HepG2 (cell line): ENCODE results near the gene COX4I2. TPM values are rescaled to one million over a fixed set of nuclear protein-coding genes. Genes with fewer than 3 reads are reported as not detected.

Source experiments
- CBX5 ChIP-seq: sonication (generic); formaldehyde crosslinking; IDR thresholded peaks from 2 replicates; pipeline ENCODE4 v1.4.0; 2020; ENCODE audit warnings: missing genetic modification reagents, borderline replicate concordance
- FOXM1 ChIP-seq: sonication (generic); formaldehyde crosslinking; IDR thresholded peaks from 2 replicates; pipeline ENCODE4 v1.5.0; 2020; ENCODE audit warnings: missing genetic modification reagents
- GLMP ChIP-seq: sonication (generic); formaldehyde crosslinking; IDR thresholded peaks from 2 replicates; pipeline ENCODE4 v1.9.0; 2021; ENCODE audit warnings: missing genetic modification reagents, mild to moderate bottlenecking, borderline replicate concordance
- HDAC1 ChIP-seq: sonication (generic); formaldehyde crosslinking; IDR thresholded peaks from 2 replicates; pipeline ENCODE4 v1.5.1; 2020; ENCODE audit warnings: mild to moderate bottlenecking, missing genetic modification reagents
- KDM5B ChIP-seq: sonication (generic); formaldehyde crosslinking; IDR thresholded peaks from 2 replicates; pipeline ENCODE4 v1.4.0; 2020; ENCODE audit warnings: missing genetic modification reagents, mild to moderate bottlenecking, borderline replicate concordance
- MED1 ChIP-seq: sonication (generic); formaldehyde crosslinking; IDR thresholded peaks from 2 replicates; pipeline ENCODE4 v1.4.0; 2020; ENCODE audit warnings: missing genetic modification reagents
- MYC ChIP-seq: sonication (generic); formaldehyde crosslinking; IDR thresholded peaks from 2 replicates; pipeline ENCODE4 v1.9.0; 2021; ENCODE audit warnings: missing genetic modification reagents, borderline replicate concordance
- NFE2 ChIP-seq: sonication (generic); formaldehyde crosslinking; IDR thresholded peaks from 2 replicates; pipeline ENCODE4 v1.4.0; 2020; ENCODE audit warnings: missing genetic modification reagents
- TBX3 ChIP-seq: fragments of 450-650 bp; IDR thresholded peaks from 2 replicates; pipeline ENCODE4 v1.6.1; 2017; ENCODE audit warnings: antibody characterized with exemption, mild to moderate bottlenecking, inconsistent platforms, borderline replicate concordance
- TCF12 ChIP-seq, 2 experiments: fragments of 450-650 bp in 1 of 2; sonication (generic) in 1 of 2; formaldehyde crosslinking in 1 of 2; IDR thresholded peaks; 2 replicates each; pipeline versions ENCODE4 v1.6.1 to v1.8.0; 2017 to 2022; ENCODE audit warnings: antibody characterized with exemption in 1 of 2, mild to moderate bottlenecking in 1 of 2, missing genetic modification reagents in 1 of 2, moderate library complexity in 1 of 2
- ZBTB44 ChIP-seq: sonication (generic); formaldehyde crosslinking; IDR thresholded peaks from 2 replicates; pipeline ENCODE4 v1.4.0; 2020; ENCODE audit warnings: missing genetic modification reagents
- ZC3H13 ChIP-seq: sonication (generic); formaldehyde crosslinking; IDR thresholded peaks from 2 replicates; pipeline ENCODE4 v1.8.1; 2023; ENCODE audit warnings: mild to moderate bottlenecking, missing genetic modification reagents, moderate library complexity
- ZGPAT ChIP-seq: IDR thresholded peaks from 2 replicates; pipeline ENCODE4 v1.6.1; 2016; ENCODE audit warnings: mild to moderate bottlenecking
- ZNF24 ChIP-seq: fragments of 450-650 bp; IDR thresholded peaks from 2 replicates; pipeline ENCODE4 v1.6.1; 2017; ENCODE audit warnings: antibody characterized with exemption, mild to moderate bottlenecking
- ZNF550 ChIP-seq: sonication (generic); formaldehyde crosslinking; IDR thresholded peaks from 2 replicates; pipeline ENCODE4 v1.4.0; 2020; ENCODE audit warnings: mild to moderate bottlenecking, missing genetic modification reagents, borderline replicate concordance
- ZNF552 ChIP-seq: sonication (generic); formaldehyde crosslinking; IDR thresholded peaks from 2 replicates; pipeline ENCODE4 v1.9.0; 2022; ENCODE audit warnings: missing genetic modification reagents, mild to moderate bottlenecking, borderline replicate concordance
- ZNF670 ChIP-seq: sonication (generic); formaldehyde crosslinking; IDR thresholded peaks from 2 replicates; pipeline ENCODE4 v1.8.0; 2022; ENCODE audit warnings: mild to moderate bottlenecking, missing genetic modification reagents, borderline replicate concordance
- ZNF768 ChIP-seq: sonication (generic); formaldehyde crosslinking; IDR thresholded peaks from 2 replicates; pipeline ENCODE4 v1.4.0; 2020; ENCODE audit warnings: missing genetic modification reagents
- polyA plus RNA-seq, 8 experiments: library from polyadenylated mRNA; depleted of rRNA in 3 of 8; stranded (reverse) in 7 of 8; unstranded in 1 of 8; fragments of >200 nt; fragmentation: Illumina TruSeq in 4 of 8; extraction: Trizol in 4 of 8; gene quantifications; 2 replicates each; pipeline versions ENCODE4 v1.2.1 to v1.2.3, GENCODE V29; 2011 to 2016; ENCODE audit warnings: low read depth in 4 of 8, missing spikeins in 1 of 8, mixed read lengths in 1 of 8; ENCODE audit not compliant: insufficient read depth in 1 of 8
- total RNA-seq, 5 experiments: library from RNA; depleted of rRNA; stranded (reverse); fragments of >200 nt; fragmentation: Illumina TruSeq; extraction: Trizol; gene quantifications; 2 replicates each; pipeline ENCODE4 v1.2.3, GENCODE V29; 2016; ENCODE audit warnings: low read depth in 1 of 5
- TF ChIP-seq, protein P1 (sequence below): sonication (generic); formaldehyde crosslinking; IDR thresholded peaks from 2 replicates; pipeline ENCODE4 v1.4.0; 2020; ENCODE audit warnings: missing genetic modification reagents
- TF ChIP-seq, protein P2 (sequence below): sonication (generic); formaldehyde crosslinking; IDR thresholded peaks from 2 replicates; pipeline ENCODE4 v1.5.1; 2020; ENCODE audit warnings: mild to moderate bottlenecking, missing genetic modification reagents, moderate library complexity

The COX4I2 gene
- total and polyA plus RNA-seq, 2 of the 13 experiments (the other 11 are each of a cell fraction or from before 2014, with no cell fraction given), result 1.1 TPM; not detected in 1

DNA sequence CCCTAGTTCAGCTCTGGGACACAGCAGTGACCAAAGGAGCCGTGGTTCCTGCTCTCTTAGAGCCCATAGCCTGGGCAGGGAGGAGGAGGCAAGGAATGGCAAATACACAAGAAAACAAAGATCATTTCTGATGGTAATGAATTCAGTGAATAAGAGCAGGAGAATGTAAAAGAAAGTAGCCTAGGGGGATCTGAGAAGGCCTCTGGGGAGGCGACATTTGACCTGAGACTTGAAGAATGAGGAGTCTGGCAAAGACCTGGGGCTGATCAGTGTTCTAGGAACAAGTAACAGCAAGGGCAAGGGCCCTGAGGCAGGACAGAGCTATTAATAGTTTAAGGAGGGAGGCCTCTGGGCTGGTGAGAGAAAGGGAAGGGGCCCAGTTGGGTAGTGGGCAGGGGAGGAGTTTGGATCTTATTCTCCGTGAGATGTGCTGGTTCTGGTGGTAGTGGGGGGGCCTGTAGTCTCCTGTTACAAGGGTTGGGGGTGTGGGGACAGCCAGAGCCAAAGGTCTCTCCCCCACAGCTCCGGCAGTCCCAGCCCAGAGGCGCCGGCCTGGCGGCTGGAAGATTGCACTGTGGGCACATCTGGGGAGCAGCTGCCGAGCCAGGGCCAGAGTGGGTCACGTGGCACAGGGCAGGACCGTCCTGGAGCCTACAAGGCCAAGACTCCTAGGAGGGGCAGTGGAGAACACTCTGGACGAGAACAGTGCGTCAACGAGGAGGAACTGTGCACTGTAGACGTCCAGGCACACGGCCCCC, 41.9 kb upstream of the COX4I2 start (continued):
- TF ChIP-seq ZGPAT (no peak), CBX5 (CRISPR knock-in tag) (peak; percentile 94; the same call in 1 of the 2 replicates), ZNF552 (CRISPR knock-in tag) (no peak), TCF12 (IDR thresholded peaks at IDR 0.05) (no peak), TCF12 (CRISPR knock-in tag; IDR thresholded peaks at IDR 0.05) (peak; percentile 78; the same call in 1 of the 2 replicates), FOXM1 (CRISPR knock-in tag) (peak; percentile 72; the same call in 1 of the 2 replicates), MYC (CRISPR knock-in tag) (peak; percentile 78), ZNF550 (CRISPR knock-in tag) (0 out of 2 replicates have a peak, but pooled peaks have one; percentile 66), HDAC1 (CRISPR knock-in tag) (peak; percentile 52), TBX3 (0 out of 2 replicates have a peak, but pooled peaks have one; percentile 34), ZNF768 (peak; percentile 99), ZNF24 (no peak), NFE2 (CRISPR knock-in tag) (no peak), ZC3H13 (CRISPR knock-in tag) (no peak), KDM5B (CRISPR knock-in tag) (0 out of 2 replicates have a peak, but pooled peaks have one; percentile 21), MED1 (peak; percentile 86), GLMP (CRISPR knock-in tag) (no peak), ZNF670 (no peak), ZBTB44 (CRISPR knock-in tag) (no peak)
- TF ChIP-seq, protein P1, sequence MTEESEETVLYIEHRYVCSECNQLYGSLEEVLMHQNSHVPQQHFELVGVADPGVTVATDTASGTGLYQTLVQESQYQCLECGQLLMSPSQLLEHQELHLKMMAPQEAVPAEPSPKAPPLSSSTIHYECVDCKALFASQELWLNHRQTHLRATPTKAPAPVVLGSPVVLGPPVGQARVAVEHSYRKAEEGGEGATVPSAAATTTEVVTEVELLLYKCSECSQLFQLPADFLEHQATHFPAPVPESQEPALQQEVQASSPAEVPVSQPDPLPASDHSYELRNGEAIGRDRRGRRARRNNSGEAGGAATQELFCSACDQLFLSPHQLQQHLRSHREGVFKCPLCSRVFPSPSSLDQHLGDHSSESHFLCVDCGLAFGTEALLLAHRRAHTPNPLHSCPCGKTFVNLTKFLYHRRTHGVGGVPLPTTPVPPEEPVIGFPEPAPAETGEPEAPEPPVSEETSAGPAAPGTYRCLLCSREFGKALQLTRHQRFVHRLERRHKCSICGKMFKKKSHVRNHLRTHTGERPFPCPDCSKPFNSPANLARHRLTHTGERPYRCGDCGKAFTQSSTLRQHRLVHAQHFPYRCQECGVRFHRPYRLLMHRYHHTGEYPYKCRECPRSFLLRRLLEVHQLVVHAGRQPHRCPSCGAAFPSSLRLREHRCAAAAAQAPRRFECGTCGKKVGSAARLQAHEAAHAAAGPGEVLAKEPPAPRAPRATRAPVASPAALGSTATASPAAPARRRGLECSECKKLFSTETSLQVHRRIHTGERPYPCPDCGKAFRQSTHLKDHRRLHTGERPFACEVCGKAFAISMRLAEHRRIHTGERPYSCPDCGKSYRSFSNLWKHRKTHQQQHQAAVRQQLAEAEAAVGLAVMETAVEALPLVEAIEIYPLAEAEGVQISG, result peak; percentile 66
- TF ChIP-seq, protein P2, sequence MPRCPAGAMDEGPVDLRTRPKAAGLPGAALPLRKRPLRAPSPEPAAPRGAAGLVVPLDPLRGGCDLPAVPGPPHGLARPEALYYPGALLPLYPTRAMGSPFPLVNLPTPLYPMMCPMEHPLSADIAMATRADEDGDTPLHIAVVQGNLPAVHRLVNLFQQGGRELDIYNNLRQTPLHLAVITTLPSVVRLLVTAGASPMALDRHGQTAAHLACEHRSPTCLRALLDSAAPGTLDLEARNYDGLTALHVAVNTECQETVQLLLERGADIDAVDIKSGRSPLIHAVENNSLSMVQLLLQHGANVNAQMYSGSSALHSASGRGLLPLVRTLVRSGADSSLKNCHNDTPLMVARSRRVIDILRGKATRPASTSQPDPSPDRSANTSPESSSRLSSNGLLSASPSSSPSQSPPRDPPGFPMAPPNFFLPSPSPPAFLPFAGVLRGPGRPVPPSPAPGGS (CRISPR knock-in tag), result no peak
